GM19372 (cell line): ENCODE results near the gene HSPA2.

Experiments
- ATAC-seq: cut with Tn5 transposase; IDR thresholded peaks from one replicate; pipeline ENCODE4 v1.9.1; 2021; ENCODE audit warnings: mild to moderate bottlenecking, low read depth, moderate library complexity; ENCODE audit not compliant: unreplicated experiment

HSPA2 gene

DNA sequence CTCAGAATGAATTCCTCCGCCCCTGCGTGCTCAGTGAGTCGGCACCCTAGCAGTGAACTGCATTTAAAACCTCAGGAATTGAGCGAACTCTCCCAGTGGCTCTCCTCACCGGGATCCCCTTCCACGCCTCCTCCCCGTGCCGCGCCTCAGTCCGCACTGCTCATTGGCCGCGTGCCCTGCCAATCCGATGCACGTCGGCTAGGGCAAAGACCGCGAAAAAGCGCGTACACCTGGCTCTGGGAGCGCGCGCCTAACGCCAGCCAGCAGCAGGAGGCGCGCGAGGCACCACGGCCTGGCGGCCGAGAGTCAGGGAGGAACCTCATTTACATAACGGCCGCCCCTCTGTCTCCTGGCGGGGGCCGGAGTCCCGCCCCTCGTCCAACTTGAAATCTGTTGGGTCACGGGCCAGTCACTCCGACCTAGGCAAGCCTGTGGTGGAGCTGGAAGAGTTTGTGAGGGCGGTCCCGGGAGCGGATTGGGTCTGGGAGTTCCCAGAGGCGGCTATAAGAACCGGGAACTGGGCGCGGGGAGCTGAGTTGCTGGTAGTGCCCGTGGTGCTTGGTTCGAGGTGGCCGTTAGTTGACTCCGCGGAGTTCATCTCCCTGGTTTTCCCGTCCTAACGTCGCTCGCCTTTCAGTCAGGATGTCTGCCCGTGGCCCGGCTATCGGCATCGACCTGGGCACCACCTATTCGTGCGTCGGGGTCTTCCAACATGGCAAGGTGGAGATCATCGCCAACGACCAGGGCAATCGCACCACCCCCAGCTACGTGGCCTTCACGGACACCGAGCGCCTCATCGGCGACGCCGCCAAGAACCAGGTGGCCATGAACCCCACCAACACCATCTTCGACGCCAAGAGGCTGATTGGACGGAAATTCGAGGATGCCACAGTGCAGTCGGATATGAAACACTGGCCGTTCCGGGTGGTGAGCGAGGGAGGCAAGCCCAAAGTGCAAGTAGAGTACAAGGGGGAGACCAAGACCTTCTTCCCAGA lies at the start of gene HSPA2:
Gene HSPA2 (plus strand): TSS at position 534 of the 995 bp plus-strand sequence. CDS start 109 bp downstream, at position 643.
- peak; percentile 91 for ATAC-seq

DNA sequence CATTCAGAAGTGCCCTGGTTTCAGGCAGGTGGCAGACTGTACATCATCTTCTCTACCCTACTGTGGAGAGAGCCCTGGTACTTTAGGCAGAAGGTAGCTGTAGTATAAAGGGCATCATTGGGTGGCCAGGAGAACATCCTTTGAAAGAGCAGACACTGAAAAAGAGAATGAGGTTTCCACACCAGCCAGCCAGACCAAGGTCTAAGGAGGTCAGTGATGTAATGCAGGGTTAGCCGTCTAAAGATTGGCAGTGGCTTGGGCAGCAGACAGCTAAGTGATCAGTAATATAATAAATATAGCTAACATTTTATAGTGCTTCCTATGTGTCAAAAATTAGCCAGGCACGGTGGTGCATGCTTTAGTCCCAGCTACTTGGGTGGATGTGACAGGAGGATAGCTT lies 48.9 kb upstream of the HSPA2 start:
- no peak for ATAC-seq

DNA sequence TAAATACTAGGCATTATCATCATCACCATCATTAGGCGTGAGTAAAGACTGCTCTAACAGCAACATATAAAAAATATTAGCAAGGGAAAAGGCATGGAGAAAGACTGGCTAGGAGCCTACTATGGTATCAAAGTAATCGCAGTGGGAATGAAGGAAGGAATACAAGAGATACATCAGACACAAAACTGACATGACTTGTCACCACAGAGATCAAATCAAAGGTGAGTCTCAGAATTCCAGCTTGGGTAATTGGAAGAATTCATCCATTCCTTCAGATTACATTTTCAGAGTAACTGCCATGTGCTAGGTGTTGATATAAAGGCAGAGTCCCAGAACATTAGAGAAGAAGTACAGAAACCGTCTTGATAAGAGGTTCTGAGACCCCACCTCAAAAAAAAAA lies 47.1 kb upstream of the HSPA2 start:
- no peak for ATAC-seq

DNA sequence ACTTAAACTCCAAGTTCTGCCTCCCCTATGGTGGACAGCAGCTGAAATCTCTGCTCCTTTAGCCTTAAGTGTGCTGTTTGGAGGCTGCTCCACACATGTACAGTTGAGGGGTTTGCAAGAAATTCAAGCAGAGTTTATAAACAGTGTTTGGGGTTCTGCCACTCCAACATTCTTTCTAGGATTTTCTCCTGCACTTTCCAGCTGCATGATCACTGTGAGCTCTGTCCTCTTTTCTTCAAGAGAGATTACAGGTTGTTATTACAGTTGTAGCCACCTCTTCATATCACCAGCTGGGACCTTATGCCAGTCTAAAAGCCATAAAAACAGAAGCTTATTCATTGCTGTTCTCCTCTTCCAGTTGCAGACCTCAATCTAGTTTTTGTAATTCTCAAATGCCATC lies 45.3 kb upstream of the HSPA2 start:
- no peak for ATAC-seq

DNA sequence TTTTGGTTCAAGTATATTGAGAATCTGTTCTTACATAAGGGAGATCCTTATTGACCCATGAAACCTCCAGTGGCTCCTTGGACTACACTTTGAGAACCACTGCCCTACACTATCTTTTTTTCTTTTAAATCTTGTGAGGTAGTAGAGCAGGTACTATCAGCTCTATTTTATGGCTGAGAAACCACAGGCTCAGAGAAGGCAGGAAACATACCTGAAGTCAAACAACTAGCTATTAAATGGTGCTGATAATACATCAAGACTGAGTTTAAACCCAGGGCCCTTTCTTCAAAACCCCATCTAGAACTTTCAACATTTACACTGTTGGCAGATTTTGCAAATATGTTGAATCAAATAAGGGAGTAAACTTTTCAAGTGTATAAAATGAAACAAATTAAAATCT lies 43.8 kb upstream of the HSPA2 start:
- ATAC-seq: no peak

DNA sequence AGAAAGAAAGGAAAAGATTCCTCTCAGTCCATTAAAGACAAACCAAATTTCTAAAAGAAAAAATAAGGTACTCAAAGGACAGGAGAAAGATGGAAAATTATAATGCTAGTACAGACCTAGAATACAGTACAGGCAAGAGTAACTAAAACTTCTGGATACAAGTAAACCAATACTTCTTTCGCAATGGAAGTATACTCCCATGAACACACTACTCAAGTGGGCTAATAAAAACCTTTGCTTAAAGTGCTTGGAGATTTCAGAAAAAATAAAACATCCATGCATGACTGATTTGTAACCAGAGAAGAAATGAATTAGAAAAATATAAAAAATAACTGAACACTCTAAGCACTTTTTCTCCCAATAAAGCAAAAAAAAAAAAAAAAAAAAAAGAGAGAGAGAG lies 40.5 kb upstream of the HSPA2 start:
- no peak for ATAC-seq

DNA sequence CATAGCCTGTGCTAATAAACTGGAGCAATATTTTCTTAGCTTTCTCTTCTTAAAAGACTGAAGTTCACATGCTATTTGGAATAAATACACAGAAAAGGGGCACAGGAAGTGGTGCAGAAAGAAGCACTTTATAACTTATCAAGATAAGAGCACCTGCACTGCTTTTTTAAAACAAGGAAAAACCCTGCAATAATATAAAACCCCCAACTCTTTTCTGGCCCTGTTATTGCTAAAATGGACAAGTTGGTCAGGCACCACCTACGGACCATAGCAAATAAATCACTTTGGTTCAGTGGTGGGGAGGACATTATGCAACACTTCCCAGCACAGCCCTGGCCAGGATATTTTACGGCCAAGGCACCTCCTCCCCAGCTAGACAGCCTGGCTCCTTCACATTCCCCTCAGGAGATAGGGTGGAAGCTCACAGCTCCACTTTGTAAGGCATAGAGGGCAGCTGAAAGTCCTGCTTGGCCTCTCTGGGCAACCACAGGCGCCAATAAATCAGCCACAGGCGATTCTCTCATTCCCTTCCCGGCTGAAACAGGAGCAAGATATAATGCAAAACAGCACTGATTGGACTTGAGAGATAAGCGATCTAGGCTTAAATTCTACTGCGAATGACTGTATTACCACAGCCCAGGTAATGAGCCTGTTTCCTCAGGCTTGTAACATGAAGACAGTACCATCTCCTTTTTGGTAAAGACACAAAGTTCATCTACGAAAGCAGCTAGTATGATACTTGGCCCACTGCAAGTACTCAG lies 39.0 kb upstream of the HSPA2 start:
- ATAC-seq: no peak

DNA sequence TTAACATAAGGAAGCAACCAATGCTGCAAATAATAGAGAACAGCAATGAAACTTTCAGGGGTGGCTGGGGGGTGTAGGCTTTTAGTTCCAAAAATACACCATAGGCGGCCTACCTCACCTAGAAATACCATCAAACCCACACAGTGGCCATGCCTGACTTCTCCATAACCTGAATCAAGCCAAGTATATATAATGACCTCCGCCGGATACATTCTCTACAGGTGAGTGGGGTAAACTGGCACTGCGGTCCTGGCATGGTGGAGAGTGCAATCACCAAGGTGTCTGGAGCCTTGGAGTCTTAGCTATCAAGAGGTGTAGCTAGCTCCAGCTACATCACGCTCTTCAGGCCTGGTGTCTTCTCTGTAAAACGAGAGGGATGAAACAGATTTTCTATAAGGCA lies 38.1 kb upstream of the HSPA2 start:
- ATAC-seq: no peak

DNA sequence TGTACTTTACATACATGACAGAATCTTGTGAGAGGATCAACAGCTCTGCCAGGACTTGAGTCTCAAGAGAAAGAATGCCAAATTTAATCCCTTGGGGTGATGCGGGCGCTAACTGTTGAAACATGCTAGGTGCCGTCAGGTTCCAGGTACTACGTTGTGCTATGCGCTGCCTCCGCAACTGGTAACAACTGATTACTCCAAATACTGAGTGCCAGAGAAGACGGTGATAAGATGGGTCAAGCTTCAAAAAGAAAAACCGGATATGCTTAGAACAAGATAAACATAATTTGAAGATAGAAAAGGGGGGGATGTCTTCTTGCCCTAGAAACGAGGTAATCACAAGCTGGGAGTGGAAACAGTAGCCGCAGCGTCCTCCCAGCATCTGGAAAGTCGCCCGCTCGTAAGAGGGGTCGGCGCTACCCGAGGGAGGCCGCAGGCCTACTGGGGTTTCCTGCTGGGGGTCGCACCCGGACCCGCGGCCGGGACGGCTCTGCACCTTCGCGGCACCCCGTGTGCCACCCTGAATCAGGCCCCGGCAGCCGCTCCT lies 37.6 kb upstream of the HSPA2 start:
- ATAC-seq: no peak

DNA sequence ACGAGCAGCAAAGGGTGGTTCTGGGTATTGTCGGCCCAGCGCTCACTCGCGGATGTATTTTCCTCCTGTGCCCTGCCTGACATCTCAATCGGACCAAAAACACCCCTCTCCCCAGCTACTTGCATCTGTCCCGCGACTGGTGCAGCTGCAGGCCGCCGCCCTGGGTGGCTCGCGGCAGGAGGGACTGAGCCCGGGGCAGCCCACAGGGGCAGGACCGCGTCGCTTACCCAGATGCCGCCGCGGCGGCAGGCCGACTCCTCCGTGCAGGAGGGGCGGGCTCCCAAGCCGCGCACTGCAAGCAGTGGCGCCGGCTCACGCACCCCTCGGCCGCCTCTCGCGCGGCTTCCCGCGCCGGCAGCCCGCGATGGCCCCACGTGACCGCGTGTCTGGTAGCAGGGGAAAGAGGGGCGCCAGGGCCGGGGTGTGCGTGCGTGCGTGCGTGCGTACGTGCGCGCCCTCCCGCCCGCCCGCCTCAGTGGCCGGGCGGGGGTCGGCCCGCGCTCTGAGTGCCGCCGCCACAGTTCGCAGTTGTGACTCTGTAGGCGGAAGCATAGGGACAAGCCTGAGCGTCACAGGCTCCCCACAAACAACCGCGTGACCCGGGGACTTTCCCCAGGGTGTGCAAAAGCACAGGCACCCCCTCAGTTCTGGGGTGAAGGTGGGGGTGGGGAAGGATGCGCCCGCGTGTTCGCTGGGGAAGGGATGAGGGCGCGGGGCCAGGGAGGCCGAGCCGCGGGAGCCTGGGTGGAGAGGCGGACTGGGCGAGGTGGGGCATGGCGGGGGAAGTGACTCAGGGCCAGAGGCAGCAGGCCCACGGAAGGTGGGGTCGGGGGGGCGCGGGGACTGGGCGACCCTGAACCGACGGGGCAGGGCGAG lies 36.9 kb upstream of the HSPA2 start, which contains the start of gene ZBTB25:
Gene ZBTB25 (minus strand): TSS at position 405 of the 876 bp plus-strand sequence. CDS start 13,305 bp downstream, outside the sequence.
- ATAC-seq: peak; percentile 58

DNA sequence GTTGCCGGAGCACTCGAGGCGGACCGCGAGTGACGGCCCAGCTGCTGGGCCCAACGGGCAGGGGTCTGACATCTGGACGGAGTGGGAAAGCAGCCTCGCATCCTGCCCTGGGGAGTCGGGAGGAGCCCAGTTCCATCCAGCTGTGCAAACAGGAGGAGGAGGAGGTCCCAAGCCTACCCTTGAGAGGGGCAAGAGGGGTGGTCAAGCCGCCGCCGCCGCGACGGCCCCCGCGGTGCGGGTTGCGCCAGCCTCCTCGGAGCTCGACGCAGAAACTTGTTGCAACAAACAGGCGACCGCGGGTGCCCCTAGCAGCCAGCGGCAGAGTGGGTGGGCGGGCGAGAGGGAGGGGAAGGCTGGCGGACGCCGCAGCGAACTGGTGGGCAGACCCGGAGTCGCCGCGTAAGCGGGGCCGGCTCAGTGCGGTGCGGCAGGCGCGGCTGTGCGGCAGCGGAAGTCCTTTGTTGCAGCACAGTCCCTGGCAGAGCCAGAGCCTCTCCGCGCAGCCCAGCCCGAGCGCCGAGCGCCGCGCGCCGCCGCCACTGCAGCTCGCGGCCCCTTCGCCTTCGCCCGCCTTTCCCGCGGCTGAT lies 36.1 kb upstream of the HSPA2 start, which contains the start of gene ZBTB1:
Gene ZBTB1 (plus strand): TSS at position 461 of the 587 bp plus-strand sequence. CDS start 16,735 bp downstream, outside the sequence.
- peak; percentile 16 for ATAC-seq

DNA sequence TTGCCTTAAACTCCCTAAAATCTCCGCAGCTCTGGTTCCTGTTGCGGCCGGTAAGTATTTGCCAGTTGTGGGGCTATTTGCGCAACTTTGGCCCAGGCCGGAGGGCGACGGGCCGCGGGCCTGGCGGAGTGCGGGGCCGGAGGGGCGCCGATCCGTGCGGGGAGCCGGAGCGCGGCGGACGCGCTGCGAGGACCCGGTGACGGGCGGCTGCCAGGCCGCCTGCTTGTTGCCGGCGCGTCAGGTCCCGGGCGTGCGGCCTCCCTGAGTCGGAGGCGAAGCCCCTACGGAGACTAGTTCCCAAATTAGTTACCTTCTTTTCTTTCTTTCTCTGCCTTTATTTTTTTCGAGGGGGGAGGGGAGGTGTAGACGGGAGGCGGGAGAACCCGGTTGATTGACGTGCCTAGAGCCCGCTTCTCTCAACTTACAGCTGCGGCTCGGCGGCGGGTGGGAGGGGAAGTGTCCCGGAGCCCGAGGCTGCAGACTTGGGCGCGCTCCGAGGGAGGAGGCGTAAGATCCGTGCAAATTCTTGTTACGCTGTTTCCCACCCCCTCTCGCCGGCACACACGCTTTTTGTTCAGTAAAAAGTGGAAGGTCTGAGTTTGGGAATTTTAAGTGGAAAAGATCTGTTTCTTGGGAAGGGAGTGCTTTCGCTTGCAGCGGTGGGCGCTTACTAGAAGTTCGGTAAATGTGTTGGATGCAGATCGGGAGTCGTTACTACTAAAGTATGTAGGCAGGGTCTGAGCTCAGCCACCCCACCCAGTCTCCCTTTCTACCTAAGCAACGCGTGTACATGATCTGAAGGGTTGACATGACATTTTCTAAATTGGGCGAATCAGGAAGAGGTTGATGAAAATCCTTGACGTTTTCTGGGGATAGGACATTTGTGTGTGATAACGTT lies 35.4 kb upstream of the HSPA2 start:
- no peak for ATAC-seq

DNA sequence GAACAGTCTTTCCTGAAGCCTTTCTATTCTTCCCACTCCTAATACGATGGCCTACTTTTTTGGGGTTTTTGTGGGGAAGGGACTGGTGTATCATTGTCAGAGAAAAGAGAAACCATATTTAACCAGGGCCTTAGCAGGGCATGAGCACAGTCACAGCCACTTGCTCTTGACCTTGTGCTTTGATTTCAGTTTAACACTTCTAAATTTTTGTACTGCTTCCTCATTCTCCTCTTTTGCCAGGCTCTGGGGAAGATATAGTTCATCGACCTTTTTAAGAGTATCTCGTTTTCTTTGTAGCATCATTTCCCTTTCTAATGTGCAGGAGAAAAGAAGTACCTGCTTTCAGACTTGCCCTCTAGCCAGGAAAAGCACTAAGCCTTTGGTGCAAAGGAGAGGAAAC lies 33.8 kb upstream of the HSPA2 start:
- ATAC-seq: no peak

DNA sequence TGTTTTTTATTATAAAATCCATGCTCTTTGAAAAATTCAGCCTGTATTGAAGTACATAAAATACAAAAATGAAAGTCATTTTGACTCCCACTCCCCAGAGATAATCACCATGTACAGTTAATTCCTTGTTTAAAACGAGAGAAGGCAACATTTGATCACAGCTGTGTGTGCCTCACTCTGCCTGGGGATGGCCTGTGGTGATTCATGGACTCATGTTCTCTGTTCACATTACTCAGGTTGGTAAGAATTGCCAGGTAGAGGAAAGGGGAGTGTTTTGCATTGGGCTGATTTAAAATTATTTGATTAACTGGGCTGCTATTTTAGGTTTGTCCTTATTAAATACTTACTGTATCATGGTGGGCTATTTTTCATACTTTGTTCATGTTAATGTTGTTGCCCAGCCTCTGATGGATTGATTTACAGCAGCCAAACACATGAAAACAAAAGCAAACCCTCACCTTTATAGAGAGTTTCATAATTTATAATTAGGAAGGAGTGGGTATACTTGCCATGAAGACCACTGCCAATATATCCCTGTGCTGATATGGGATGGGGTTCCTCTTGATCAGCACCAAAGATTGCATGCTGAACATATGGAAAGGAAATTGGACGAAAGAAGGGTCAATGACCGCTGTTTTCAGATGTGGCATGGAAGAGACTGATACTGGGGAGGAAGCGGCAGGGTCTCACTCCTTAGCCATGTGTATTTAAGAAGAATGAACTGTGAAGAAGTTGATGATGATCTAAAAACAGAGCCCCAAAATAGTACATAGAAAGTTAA lies 33.0 kb upstream of the HSPA2 start:
- ATAC-seq: no peak

DNA sequence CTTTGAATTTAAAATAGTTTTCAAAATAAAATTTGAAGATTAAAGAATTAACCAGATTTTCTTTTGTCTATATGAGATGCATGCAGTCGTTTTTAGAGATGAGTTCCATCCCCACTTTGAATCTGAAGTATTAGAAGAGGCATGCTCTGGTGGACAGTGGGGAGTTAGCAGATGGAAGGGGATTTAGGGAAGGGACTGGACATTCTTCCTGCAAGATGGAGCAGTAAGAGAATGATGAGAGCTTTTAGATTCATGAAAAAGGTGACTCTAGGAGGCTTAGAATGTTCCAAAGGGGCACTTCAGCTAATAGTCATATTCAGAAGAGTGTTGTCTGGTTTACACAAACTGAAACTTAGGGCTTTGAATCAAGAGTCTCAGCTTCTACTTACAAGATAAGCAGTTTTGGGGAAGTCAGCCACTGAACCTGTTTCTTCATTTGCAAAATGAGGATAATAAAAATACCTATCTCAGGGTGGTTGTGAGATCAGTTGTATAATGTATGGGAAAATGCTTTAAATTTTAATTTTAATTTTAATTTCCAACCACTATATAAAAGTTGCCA lies 32.2 kb upstream of the HSPA2 start:
- no peak for ATAC-seq

DNA sequence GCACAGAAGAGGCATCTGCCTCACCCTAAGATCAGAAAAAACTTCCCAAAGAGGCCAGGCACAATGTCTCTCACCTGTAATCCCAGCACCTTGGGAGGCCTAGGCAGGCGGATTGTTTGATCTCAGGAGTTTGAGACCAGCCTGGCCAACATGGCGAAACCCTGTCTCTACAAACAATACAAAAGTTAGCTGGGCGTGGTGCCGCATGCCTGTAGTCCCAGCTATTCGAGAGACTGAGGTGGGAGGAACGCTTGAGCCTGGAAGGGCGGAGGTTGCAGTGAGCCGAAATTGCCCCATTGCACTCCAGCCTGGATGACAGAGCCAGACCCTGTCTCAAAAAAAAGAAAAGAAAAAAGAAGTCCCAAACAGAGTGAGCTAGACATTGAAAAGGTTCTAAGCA lies 31.5 kb upstream of the HSPA2 start:
- ATAC-seq: no peak

DNA sequence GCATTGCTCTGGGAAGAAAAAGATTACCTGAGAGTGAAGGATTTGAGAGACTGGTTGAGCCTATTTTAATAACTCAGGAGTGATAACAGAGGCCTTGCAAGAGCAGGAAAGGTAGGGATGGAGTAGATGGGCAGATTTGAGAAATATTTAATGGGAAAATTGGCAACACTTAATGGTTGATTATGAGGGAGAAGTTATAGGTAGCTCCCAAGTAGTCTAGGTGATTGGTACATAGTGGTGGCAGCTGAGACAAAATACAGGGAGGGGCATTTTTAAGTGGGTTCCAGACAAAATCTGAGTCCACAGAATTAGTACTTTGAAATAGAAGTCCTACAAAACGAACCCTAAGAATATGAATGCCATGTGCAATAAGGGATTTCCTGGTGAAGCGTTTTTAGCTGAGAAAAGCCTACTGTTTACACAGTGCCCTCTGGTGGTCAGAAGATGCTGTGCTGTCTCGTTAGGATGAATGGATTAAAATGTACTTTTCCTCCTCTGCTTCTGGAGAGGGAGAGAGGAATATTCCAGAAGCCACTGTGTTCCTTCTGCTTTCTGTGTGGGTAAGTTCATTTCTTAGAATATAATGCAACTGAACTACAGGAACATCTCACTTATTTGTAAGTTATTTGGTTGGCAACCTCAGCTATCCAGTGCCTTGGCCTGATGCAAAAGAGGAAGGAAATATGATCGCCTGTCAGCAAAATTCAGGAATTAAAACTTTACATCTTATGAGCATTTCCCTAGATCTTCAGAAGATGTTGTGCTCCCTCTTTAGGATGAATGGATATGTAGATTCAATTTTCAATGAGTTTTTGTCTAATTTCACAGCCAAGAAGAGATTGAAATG lies 29.5 kb upstream of the HSPA2 start:
- ATAC-seq: no peak
